Colonic mucosa (tissue), 4 donors: ENCODE results near the gene GPR83. TPM values are rescaled to one million over a fixed set of nuclear protein-coding genes. Genes with fewer than 3 reads are reported as not detected.

Experiments
- DNase-seq: peaks from one replicate; pipeline ENCODE4 v3.0.0-alpha.2; 2020
- H3K27ac ChIP-seq: fragments of 200-600 bp; one replicate; pipeline ENCODE4 v1.8.0; 2021
- H3K27me3 ChIP-seq: fragments of 200-600 bp; one replicate; pipeline ENCODE4 v1.8.0; 2021
- H3K36me3 ChIP-seq: fragments of 200-600 bp; one replicate; pipeline ENCODE4 v1.8.0; 2021
- H3K4me1 ChIP-seq: fragments of 200-600 bp; one replicate; pipeline ENCODE4 v1.8.0; 2021; ENCODE audit warnings: mild to moderate bottlenecking
- H3K4me3 ChIP-seq: fragments of 200-600 bp; one replicate; pipeline ENCODE4 v1.8.0; 2021
- H3K9ac ChIP-seq, 2 donors: one replicate each; pipeline ENCODE4 v1.7.0; 2013; ENCODE audit warnings: control low read depth in 2 of 2, low read depth in 2 of 2, low read length in 2 of 2
- H3K9me3 ChIP-seq: fragments of 200-600 bp; one replicate; pipeline ENCODE4 v1.8.0; 2021
- CTCF ChIP-seq: fragments of 200-600 bp; IDR thresholded peaks from one replicate; pipeline ENCODE4 v1.8.0; 2022; ENCODE audit warnings: antibody characterized with exemption, mild to moderate bottlenecking
- intact Hi-C: fragments of 100-400 bp; cut with DNase I; formaldehyde crosslinking; loops from one replicate; pipeline ENCODE4 v1.14.1; 2022
- total RNA-seq, 2 donors: library from RNA; stranded (reverse); fragmentation: NEBNext Ultra II Directional in 1 of 2; extraction: Animal tissue kit (Norgen Biotek cat#: 25700) in 1 of 2; gene quantifications; one replicate each; pipeline ENCODE4 v1.2.1, GENCODE V29; 2021
- donor health status: healthy.
- donor health status: DM: no; HTN: no; CAD: no.
- donor health status: DM: no; HTN: no; CAD: no.

Gene GPR83
- under 1 TPM in 1 of 2 donors, not detected in 1; 0.13 TPM for total RNA-seq

GRCh38 chr11:94400839-94401772, at the start of gene GPR83:
Gene GPR83 (minus strand): TSS chr11:94401419. CDS start chr11:94401247, 172 bp downstream.
- peaks cover 25% of the 10 kb centered on the region for H3K27me3 ChIP-seq
- H3K9ac ChIP-seq = no peak within 1 kb of the TSS
- H3K4me3 ChIP-seq = no peak within 1 kb of the TSS
- no peak for DNase-seq
- intact Hi-C loops = no loop called here
- H3K4me1 ChIP-seq = no peaks in the 10 kb centered on the region
- no peaks in the 10 kb centered on the region for H3K9me3 ChIP-seq
- H3K36me3 ChIP-seq = no peaks in the 10 kb centered on the region
- no peak for TF ChIP-seq CTCF
- no peak within 1 kb of the TSS for H3K27ac ChIP-seq

- no peak overlapping the region for H3K4me3 ChIP-seq
- intact Hi-C loops = no loop called here
- H3K9ac ChIP-seq = no peak overlapping the region
- no peaks in the 10 kb centered on the region for H3K9me3 ChIP-seq
- no peaks in the 10 kb centered on the region for H3K4me1 ChIP-seq
- no peak overlapping the region for H3K27ac ChIP-seq
- TF ChIP-seq CTCF = no peak
- DNase-seq = no peak
- H3K27me3 ChIP-seq = no peaks in the 10 kb centered on the region
- H3K36me3 ChIP-seq = no peaks in the 10 kb centered on the region
Observed at GRCh38 chr11:94450048-94450447, 48.8 kb upstream of the GPR83 start.

- H3K9ac ChIP-seq = no peak overlapping the region
- intact Hi-C loops = no loop called here
- no peaks in the 10 kb centered on the region for H3K9me3 ChIP-seq
- H3K4me3 ChIP-seq = no peak overlapping the region
- no peak for TF ChIP-seq CTCF
- H3K27ac ChIP-seq = no peak overlapping the region
- DNase-seq = no peak
- no peaks in the 10 kb centered on the region for H3K36me3 ChIP-seq
- no peaks in the 10 kb centered on the region for H3K4me1 ChIP-seq
- no peaks in the 10 kb centered on the region for H3K27me3 ChIP-seq
Observed at GRCh38 chr11:94449437-94449836, 48.2 kb upstream of the GPR83 start.

- H3K4me3 ChIP-seq = no peak overlapping the region
- no peak for TF ChIP-seq CTCF
- H3K9ac ChIP-seq = no peak overlapping the region
- intact Hi-C loops = no loop called here
- H3K27ac ChIP-seq = no peak overlapping the region
- DNase-seq = no peak
- H3K4me1 ChIP-seq = no peaks in the 10 kb centered on the region
- no peaks in the 10 kb centered on the region for H3K27me3 ChIP-seq
- no peaks in the 10 kb centered on the region for H3K9me3 ChIP-seq
- no peaks in the 10 kb centered on the region for H3K36me3 ChIP-seq
Observed at GRCh38 chr11:94449029-94449428, 47.8 kb upstream of the GPR83 start.

GRCh38 chr11:94447149-94447548, 45.9 kb upstream of the GPR83 start:
- H3K27me3 ChIP-seq = no peaks in the 10 kb centered on the region
- H3K4me1 ChIP-seq = no peaks in the 10 kb centered on the region
- no peak for TF ChIP-seq CTCF
- H3K27ac ChIP-seq = no peak overlapping the region
- H3K9me3 ChIP-seq = no peaks in the 10 kb centered on the region
- H3K9ac ChIP-seq = no peak overlapping the region
- no peaks in the 10 kb centered on the region for H3K36me3 ChIP-seq
- no peak for DNase-seq
- intact Hi-C loops = no loop called here
- no peak overlapping the region for H3K4me3 ChIP-seq
